Subcutaneous abdominal adipose tissue (tissue), 5 donors: ENCODE measurements around the gene CMKLR1.

Source experiments
- H3K27ac ChIP-seq: one replicate; pipeline ENCODE4 v1.7.0; 2013; ENCODE audit warnings: low read depth, mild to moderate bottlenecking, inconsistent platforms, low read length, moderate library complexity
- H3K27me3 ChIP-seq, 5 donors: one replicate each; pipeline ENCODE4 v1.7.0; 2013; ENCODE audit warnings: low read length in 5 of 5, inconsistent platforms in 1 of 5; ENCODE audit not compliant: control insufficient read depth in 5 of 5, insufficient read depth in 4 of 5
- H3K36me3 ChIP-seq, 5 donors: one replicate each; pipeline ENCODE4 v1.7.0; 2013; ENCODE audit warnings: low read length in 5 of 5; ENCODE audit not compliant: control insufficient read depth in 5 of 5, insufficient read depth in 5 of 5
- H3K4me1 ChIP-seq, 5 donors: one replicate each; pipeline ENCODE4 v1.7.0; 2013; ENCODE audit warnings: low read length in 5 of 5, mild to moderate bottlenecking in 3 of 5, moderate library complexity in 1 of 5; ENCODE audit not compliant: control insufficient read depth in 5 of 5, insufficient read depth in 5 of 5
- H3K4me3 ChIP-seq, 5 donors: one replicate each; pipeline ENCODE4 v1.7.0; 2013; ENCODE audit warnings: low read length in 5 of 5, low read depth in 1 of 5
- H3K9ac ChIP-seq, 5 donors: one replicate each; pipeline ENCODE4 v1.7.0; 2013; ENCODE audit warnings: low read length in 5 of 5, mild to moderate bottlenecking in 4 of 5, moderate library complexity in 3 of 5
- H3K9me3 ChIP-seq, 5 donors: one replicate each; pipeline ENCODE4 v1.7.0; 2013; ENCODE audit warnings: low read length in 5 of 5; ENCODE audit not compliant: control insufficient read depth in 5 of 5
- donor health status: healthy.
- donor health status: healthy.
- donor health status: healthy.
- donor health status: healthy.
- donor health status: healthy.

The CMKLR1 gene

GRCh38 chr12:108309674-108310312 is 29.3 kb downstream of the CMKLR1 start:
- no peaks in the 10 kb centered on the region for H3K36me3 ChIP-seq

GRCh38 chr12:108308395-108309085 is 30.6 kb downstream of the CMKLR1 start:
- H3K36me3 ChIP-seq = no peaks in the 10 kb centered on the region
- H3K4me3 ChIP-seq = no peak overlapping the region
- peak overlapping the region; percentile 23 for H3K27ac ChIP-seq
- no peak overlapping the region for H3K9ac ChIP-seq
- H3K4me1 ChIP-seq = peaks cover 25 to 98% (median 77%) of the 10 kb centered on the region in 5 donors
- no peaks in the 10 kb centered on the region for H3K9me3 ChIP-seq
- H3K27me3 ChIP-seq = peaks cover 0 to 18% (median 7%) of the 10 kb centered on the region in 5 donors

More at GRCh38 chr12:108309674-108310312, 29.3 kb downstream of the CMKLR1 start:
- H3K27me3 ChIP-seq = peaks cover 0 to 13% (median 5%) of the 10 kb centered on the region in 5 donors
- H3K4me1 ChIP-seq = peaks cover 20 to 96% (median 72%) of the 10 kb centered on the region in 5 donors
- H3K9me3 ChIP-seq = no peaks in the 10 kb centered on the region
- no peak overlapping the region for H3K9ac ChIP-seq
- no peak overlapping the region for H3K27ac ChIP-seq
- no peak overlapping the region for H3K4me3 ChIP-seq

DNA sequence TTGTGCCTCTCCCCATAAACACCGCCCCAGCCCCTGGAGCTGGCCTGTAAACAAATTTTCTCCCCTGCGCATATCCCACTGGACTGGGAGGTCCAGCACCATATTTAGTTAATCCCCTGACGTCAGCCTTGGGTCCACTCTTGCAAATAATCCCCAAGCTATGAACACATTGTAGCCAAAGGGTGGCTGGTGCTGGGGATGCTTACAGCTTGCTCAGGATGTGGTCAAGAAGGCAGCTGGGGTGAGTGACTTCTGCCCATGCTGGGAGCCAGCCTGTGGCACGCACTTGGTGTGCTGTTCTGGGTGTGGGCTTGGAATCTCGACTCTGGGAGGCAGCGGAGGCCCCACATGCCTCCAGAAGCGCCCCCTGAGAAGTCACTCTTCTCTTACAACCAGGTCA is 32.1 kb downstream of the CMKLR1 start:
- H3K4me1 ChIP-seq = peaks cover 33 to 98% (median 78%) of the 10 kb centered on the region in 5 donors
- H3K9ac ChIP-seq = no peak overlapping the region
- peaks cover 0 to 24% (median 7%) of the 10 kb centered on the region in 5 donors for H3K27me3 ChIP-seq
- no peak overlapping the region for H3K27ac ChIP-seq
- no peak overlapping the region for H3K4me3 ChIP-seq
- no peaks in the 10 kb centered on the region for H3K36me3 ChIP-seq
- no peaks in the 10 kb centered on the region for H3K9me3 ChIP-seq

GRCh38 chr12:108306506-108306905 is 32.6 kb downstream of the CMKLR1 start:
- Histone ChIP-seq H3K4me1 (peaks cover 33 to 98% (median 80%) of the 10 kb centered on the region in 5 donors), H3K9ac (no peak overlapping the region), H3K36me3 (no peaks in the 10 kb centered on the region), H3K27ac (no peak overlapping the region), H3K9me3 (no peaks in the 10 kb centered on the region), H3K4me3 (no peak overlapping the region), H3K27me3 (peaks cover 0 to 24% (median 8%) of the 10 kb centered on the region in 5 donors)

DNA sequence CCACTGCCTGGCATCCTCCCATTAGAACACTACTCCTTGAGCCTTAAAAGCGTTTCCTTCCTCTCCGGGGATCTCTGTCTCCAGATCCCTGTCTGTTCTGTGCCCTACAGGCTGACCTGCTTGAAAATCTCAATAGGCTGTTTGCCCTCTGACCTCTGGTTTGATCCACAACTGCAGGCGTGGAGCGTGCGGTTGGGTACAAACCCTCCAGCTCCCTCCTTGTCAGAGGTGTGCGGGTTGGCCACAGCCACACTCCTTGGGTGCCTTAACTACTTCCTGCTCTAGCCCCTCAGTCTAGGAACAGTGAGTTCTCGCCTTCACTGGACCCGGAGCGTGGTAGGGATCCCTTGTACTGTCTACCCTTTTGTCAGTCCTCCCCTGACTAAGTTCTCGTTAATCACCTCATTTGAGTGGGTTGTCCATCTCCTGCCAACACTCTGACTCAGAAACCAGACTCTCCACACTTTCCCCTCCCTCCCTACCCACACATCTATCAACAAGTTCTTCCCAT is 33.1 kb downstream of the CMKLR1 start:
- peak overlapping the region in 1 of 5 donors; percentile 69 for H3K9ac ChIP-seq
- H3K4me1 ChIP-seq = peaks cover 33 to 96% (median 80%) of the 10 kb centered on the region in 5 donors
- no peaks in the 10 kb centered on the region for H3K9me3 ChIP-seq
- no peaks in the 10 kb centered on the region for H3K36me3 ChIP-seq
- peak overlapping the region; percentile 74 for H3K27ac ChIP-seq
- peak overlapping the region in 4 of 5 donors; percentile 25 to 50 (median 40) for H3K4me3 ChIP-seq
- H3K27me3 ChIP-seq = peaks cover 0 to 24% (median 9%) of the 10 kb centered on the region in 5 donors

DNA sequence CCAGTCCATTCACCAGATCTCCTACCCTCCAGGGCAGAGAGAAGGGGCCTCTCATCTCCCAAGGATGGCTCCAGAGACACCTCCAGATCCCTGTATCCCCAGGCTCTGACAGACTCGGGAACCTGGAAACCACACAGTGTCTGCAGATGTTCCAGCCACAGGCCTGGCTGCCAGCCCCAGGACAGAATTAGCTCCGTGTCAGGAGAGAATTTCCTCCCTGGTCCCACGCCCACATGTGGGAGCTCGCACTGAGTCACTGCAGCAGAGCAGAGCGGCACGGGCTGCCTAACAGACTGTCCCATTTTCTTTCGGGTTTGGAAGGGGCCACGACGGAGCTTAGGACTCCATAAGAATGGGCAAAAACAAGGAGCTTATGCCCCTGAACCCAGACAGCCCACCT is 33.6 kb downstream of the CMKLR1 start:
- Histone ChIP-seq H3K27ac (peak overlapping the region; percentile 74), H3K4me1 (peaks cover 33 to 91% (median 83%) of the 10 kb centered on the region in 5 donors), H3K27me3 (peaks cover 0 to 24% (median 9%) of the 10 kb centered on the region in 5 donors), H3K9ac (peak overlapping the region in 1 of 5 donors; percentile 69), H3K9me3 (no peaks in the 10 kb centered on the region), H3K4me3 (peak overlapping the region in 4 of 5 donors; percentile 25 to 50 (median 40)), H3K36me3 (no peaks in the 10 kb centered on the region)

DNA sequence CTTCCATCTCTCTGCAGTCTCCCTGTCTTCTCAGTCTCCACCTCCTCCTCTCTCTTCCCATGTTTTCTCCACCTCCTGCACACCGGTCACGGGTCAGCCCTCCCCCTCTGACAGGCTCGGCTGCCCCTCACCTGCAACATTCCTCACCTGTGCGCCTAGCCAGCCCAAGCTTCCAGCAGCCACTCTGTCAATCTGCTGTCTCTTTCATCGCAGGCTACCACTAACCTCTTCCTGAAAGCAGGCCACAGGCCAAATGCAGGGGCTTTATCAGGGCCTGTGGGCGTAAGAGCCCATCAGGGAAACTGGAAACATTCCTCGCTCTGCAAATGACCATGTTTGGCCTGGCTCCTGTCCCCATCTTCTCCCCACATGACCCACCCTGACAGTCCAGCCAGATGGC is 34.5 kb downstream of the CMKLR1 start:
- peak overlapping the region; percentile 74 for H3K27ac ChIP-seq

DNA sequence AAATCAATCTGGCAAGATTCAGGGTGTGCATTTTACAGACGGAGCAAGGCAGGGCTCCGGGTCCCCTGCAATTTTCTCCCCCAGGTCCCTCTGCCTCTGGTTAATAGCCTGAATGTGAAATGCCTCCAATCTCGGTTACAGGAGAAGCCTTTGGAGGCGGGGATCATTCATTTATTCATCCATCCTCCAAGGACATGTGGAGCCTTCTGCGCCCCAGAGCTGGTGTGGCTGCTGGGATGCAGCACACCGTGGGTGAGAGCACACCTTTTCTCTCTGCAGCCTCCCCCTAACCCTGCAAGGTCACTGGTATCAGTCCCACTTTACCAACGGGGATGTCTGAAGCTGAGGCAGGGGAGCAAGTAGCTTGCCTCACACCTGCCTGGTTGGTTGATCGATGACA is 35.4 kb downstream of the CMKLR1 start:
- no peaks in the 10 kb centered on the region for H3K9me3 ChIP-seq
- peaks cover 33 to 93% (median 82%) of the 10 kb centered on the region in 5 donors for H3K4me1 ChIP-seq
- peak overlapping the region; percentile 10 for H3K27ac ChIP-seq
- H3K36me3 ChIP-seq = peaks cover 0 to under 1% (median 0%) of the 10 kb centered on the region in 5 donors
- peak overlapping the region in 1 of 5 donors; percentile 4 for H3K4me3 ChIP-seq
- peak overlapping the region in 2 of 5 donors; percentile 16 to 27 for H3K9ac ChIP-seq
- H3K27me3 ChIP-seq = peaks cover 0 to 24% (median 9%) of the 10 kb centered on the region in 5 donors

More for the DNA sequence above, 34.5 kb downstream of the CMKLR1 start:
- Histone ChIP-seq H3K9me3 (no peaks in the 10 kb centered on the region), H3K27me3 (peaks cover 0 to 24% (median 9%) of the 10 kb centered on the region in 5 donors), H3K4me3 (no peak overlapping the region), H3K4me1 (peaks cover 35 to 93% (median 88%) of the 10 kb centered on the region in 5 donors), H3K36me3 (no peaks in the 10 kb centered on the region), H3K9ac (no peak overlapping the region)

- no peak overlapping the region for H3K27ac ChIP-seq
- peak overlapping the region in 1 of 5 donors; percentile 23 for H3K4me3 ChIP-seq
- H3K9ac ChIP-seq = peak overlapping the region in 1 of 5 donors; percentile 9
- H3K9me3 ChIP-seq = no peaks in the 10 kb centered on the region
- peaks cover 30 to 87% (median 71%) of the 10 kb centered on the region in 5 donors for H3K4me1 ChIP-seq
- peaks cover 0 to 22% (median 8%) of the 10 kb centered on the region in 5 donors for H3K27me3 ChIP-seq
- peaks cover 0 to 3% (median 0%) of the 10 kb centered on the region in 5 donors for H3K36me3 ChIP-seq
These were observed 36.5 kb downstream of the CMKLR1 start for GRCh38 chr12:108302403-108303311.
